Astrocyte of the cerebellum (primary cell): ENCODE results near the gene SH3GL3.
A peak's percentile ranks its signal among the peaks of the same experiment; 100 is the strongest.

ENCODE experiments used
- DNase-seq: peaks from one replicate; pipeline ENCODE4 v3.0.0-alpha.2; 2011; ENCODE audit warnings: low read depth
- H3K4me3 ChIP-seq: 2 replicates; pipeline ENCODE4 v1.5.1; 2011; ENCODE audit warnings: mild to moderate bottlenecking, low read depth, low read length, moderate library complexity
- in situ Hi-C: cut with HindIII; loops from 2 replicates; pipeline ENCODE4 v1.10.0; 2017; ENCODE audit warnings: low sequenced_read_pairs
- TF ChIP-seq, protein P1 (sequence below): IDR thresholded peaks from 2 replicates; pipeline ENCODE4 v1.5.1; 2012; ENCODE audit warnings: low read length, low read depth, moderate library complexity, mild to moderate bottlenecking; ENCODE audit errors: missing control alignments

The SH3GL3 gene

GRCh38 chr15:83558146-83558545 is 111.0 kb downstream of the SH3GL3 start:
- DNase-seq, result no peak
- in situ Hi-C loops, result loop anchor here (25.0 kb wide), 1 partner anchor 121 kb away; the partner anchor contains the start of gene SH3GL3
- H3K4me3 ChIP-seq, result no peak overlapping the region
- TF ChIP-seq, protein P1, sequence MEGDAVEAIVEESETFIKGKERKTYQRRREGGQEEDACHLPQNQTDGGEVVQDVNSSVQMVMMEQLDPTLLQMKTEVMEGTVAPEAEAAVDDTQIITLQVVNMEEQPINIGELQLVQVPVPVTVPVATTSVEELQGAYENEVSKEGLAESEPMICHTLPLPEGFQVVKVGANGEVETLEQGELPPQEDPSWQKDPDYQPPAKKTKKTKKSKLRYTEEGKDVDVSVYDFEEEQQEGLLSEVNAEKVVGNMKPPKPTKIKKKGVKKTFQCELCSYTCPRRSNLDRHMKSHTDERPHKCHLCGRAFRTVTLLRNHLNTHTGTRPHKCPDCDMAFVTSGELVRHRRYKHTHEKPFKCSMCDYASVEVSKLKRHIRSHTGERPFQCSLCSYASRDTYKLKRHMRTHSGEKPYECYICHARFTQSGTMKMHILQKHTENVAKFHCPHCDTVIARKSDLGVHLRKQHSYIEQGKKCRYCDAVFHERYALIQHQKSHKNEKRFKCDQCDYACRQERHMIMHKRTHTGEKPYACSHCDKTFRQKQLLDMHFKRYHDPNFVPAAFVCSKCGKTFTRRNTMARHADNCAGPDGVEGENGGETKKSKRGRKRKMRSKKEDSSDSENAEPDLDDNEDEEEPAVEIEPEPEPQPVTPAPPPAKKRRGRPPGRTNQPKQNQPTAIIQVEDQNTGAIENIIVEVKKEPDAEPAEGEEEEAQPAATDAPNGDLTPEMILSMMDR, result no peak

DNA sequence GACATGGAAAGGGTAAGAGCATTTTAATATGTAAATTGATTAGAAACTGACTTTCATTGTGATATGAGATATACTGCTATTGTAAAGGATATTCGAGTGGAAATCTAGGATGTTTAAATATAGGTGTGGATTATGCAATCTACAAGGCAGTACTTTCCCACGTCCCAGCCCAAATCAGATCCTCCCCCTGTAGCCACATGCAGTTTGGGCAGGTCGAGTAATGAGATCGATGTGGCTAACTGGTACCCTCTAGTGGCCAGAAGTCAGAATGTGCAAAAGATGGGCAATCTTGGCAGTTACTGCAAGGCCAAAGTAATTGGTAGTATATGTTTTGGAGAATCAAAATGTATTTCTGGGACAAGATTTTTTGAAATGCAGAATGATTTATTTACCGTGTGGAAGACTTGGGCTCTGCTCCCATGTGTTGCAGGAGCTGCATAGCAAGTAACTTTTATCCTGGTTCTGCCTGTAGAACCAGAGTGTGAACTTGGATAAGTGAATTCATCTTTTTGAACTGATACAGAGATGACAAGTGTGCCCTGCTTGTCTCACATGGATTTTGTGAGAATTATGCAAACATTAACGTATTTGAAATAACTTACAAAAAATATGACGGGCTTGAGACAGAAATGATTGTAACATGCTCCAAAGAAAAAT is 112.3 kb downstream of the SH3GL3 start:
- H3K4me3 ChIP-seq, result no peak overlapping the region
- in situ Hi-C loops, result loop anchor here (25.0 kb wide), 1 partner anchor 122 kb away; the partner anchor contains the start of gene SH3GL3
- DNase-seq, result peak; percentile 49
- TF ChIP-seq, protein P1, result peak; percentile 87

DNA sequence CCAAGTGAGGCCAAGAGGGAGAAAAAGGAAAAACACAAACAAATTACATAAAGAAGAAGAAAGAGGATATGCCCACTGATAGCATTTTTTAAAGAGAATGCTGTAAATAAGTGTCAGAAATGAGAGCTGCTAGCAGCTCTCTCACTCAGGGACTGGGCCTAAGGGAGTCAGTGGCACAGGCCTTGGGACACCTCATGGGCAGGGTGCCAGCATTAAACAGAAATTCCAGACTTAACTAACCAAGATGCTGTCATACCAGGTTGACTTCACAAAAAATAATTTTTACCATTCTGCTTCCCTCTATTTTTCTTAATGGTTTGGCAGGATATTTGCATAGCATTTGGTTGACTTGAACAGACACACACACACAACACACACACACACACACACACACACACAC is 114.5 kb downstream of the SH3GL3 start:
- no peak for DNase-seq
- in situ Hi-C loops, result loop anchor here (10.0 to 25.0 kb wide), 2 partner anchors 124 to 317 kb away; partner anchors contain the start of gene SH3GL3
- TF ChIP-seq, protein P1, result no peak
- no peak overlapping the region for H3K4me3 ChIP-seq

DNA sequence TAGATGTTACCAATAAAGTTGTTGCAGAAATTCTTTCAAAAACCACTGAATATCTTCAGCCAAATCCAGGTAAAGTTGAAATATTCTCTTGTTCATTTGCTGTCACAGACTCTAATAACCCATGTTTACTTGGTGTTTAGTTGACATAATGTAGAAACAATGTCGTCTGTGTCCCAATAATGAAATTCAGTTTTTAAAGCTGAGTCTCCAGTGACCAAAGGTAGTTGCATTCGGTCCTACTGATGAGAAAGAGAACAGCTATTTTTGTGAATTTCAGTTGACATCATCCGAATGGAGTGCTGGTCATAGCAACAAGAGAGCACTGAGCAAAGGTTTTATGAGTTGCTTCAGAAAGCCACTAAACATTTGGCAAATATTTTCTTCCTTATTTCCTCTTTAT is 118.0 kb downstream of the SH3GL3 start:
- TF ChIP-seq, protein P1, result no peak
- in situ Hi-C loops, result loop anchor here (10.0 to 25.0 kb wide), 2 partner anchors 128 to 320 kb away; partner anchors contain the start of gene SH3GL3
- no peak overlapping the region for H3K4me3 ChIP-seq
- no peak for DNase-seq

DNA sequence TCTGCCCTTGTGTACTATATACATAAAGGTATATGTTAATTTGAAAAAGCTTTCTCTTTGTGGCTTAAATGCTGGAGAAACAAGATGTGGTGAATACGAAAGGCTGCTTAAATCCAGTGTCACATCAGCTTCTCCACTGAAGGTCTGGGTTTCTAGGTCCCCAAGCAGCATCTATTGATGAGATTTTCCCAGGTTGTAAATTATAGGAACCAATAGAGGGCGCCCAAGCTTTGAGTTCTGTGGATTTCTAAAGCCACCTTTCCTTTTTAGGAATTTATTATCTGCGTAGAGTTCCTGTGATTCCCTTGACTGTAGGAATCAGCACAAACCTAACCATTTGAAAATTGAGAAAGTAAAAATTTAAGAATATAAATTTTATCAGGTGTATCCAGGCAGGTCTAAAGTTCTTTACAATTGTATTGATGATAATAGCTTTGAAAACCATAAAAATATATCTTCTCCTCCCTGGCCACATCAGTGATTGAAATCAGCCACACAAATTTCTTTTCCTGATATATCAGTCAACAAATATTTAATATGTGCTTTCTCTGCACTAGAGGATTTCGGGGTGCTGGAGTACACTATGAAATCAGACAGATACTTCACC is 118.5 kb downstream of the SH3GL3 start:
- in situ Hi-C loops, result loop anchor here (10.0 to 25.0 kb wide), 2 partner anchors 128 to 321 kb away; partner anchors contain the start of gene SH3GL3
- TF ChIP-seq, protein P1, result peak; percentile 73
- no peak overlapping the region for H3K4me3 ChIP-seq
- peak; percentile 24 for DNase-seq

GRCh38 chr15:83567318-83567717 is 120.2 kb downstream of the SH3GL3 start:
- no peak overlapping the region for H3K4me3 ChIP-seq
- no peak for DNase-seq
- TF ChIP-seq, protein P1, result no peak
- in situ Hi-C loops, result loop anchor here (10.0 to 25.0 kb wide), 2 partner anchors 130 to 323 kb away; partner anchors contain the start of gene SH3GL3
